ENCODE data around the gene SLC1A5.
A peak's percentile ranks its signal among the peaks of the same experiment; 100 is the strongest.
"Not testable (repeated sequence)": the region's sequence is repeated elsewhere in the genome, so short reads cannot be mapped to it uniquely, and the experiment has no call there.

Gene SLC1A5

GRCh38 chr19:46788262-46788967, at the start of gene SLC1A5:
TSS of gene SLC1A5 (minus strand) at chr19:46788594. CDS start at chr19:46787965, 629 bp downstream.
- DNase-seq (ENCODE audit: low read depth in 3 of 3), result peak; percentile 99

- DNase-seq (ENCODE audit: low read depth in 3 of 3), result no peak
These were observed 49.8 kb upstream of the SLC1A5 start for GRCh38 chr19:46838160-46838559.

- no peak for DNase-seq (ENCODE audit: low read depth in 3 of 3)
These were observed 46.6 kb upstream of the SLC1A5 start for GRCh38 chr19:46834984-46835383.

- DNase-seq (ENCODE audit: low read depth in 3 of 3), result no peak
These were observed 45.7 kb upstream of the SLC1A5 start for GRCh38 chr19:46834121-46834520.

- DNase-seq (ENCODE audit: low read depth in 3 of 3), result no peak
These were observed 42.5 kb upstream of the SLC1A5 start for GRCh38 chr19:46830864-46831263.

GRCh38 chr19:46828484-46828883, 40.1 kb upstream of the SLC1A5 start:
- DNase-seq (ENCODE audit: low read depth in 3 of 3), result peak in 2 of 3 experiments; percentile 43 to 55

- DNase-seq (ENCODE audit: low read depth in 3 of 3), result no peak
These were observed 37.3 kb upstream of the SLC1A5 start for GRCh38 chr19:46825731-46826055.

- DNase-seq (ENCODE audit: low read depth in 3 of 3), result no peak
These were observed 36.7 kb upstream of the SLC1A5 start for GRCh38 chr19:46824890-46825730.

- no peak for DNase-seq (ENCODE audit: low read depth in 3 of 3)
These were observed 34.7 kb upstream of the SLC1A5 start for GRCh38 chr19:46823049-46823448.

- not testable (repeated sequence) for DNase-seq (ENCODE audit: low read depth in 3 of 3)
These were observed 34.0 kb upstream of the SLC1A5 start for GRCh38 chr19:46822410-46822787.

- DNase-seq (ENCODE audit: low read depth in 3 of 3), result peak in 1 of 3 experiments; percentile 15
These were observed 33.4 kb upstream of the SLC1A5 start for GRCh38 chr19:46821512-46822409.

GRCh38 chr19:46818812-46819211, 30.4 kb upstream of the SLC1A5 start:
- DNase-seq (ENCODE audit: low read depth in 3 of 3), result no peak

- no peak for DNase-seq (ENCODE audit: low read depth in 3 of 3)
These were observed 27.6 kb upstream of the SLC1A5 start for GRCh38 chr19:46815833-46816627.

GRCh38 chr19:46813839-46814358, 25.5 kb upstream of the SLC1A5 start:
- no peak for DNase-seq (ENCODE audit: low read depth in 3 of 3)

GRCh38 chr19:46812977-46813838, 24.8 kb upstream of the SLC1A5 start:
- no peak for DNase-seq (ENCODE audit: low read depth in 3 of 3)

- no peak for DNase-seq (ENCODE audit: low read depth in 3 of 3)
These were observed 21.3 kb upstream of the SLC1A5 start for GRCh38 chr19:46809534-46810272.

- DNase-seq (ENCODE audit: low read depth in 3 of 3), result no peak
These were observed 18.3 kb upstream of the SLC1A5 start for GRCh38 chr19:46806656-46807055.

GRCh38 chr19:46804432-46804831, 16.0 kb upstream of the SLC1A5 start:
- DNase-seq (ENCODE audit: low read depth in 3 of 3), result not testable (repeated sequence)

- no peak for DNase-seq (ENCODE audit: low read depth in 3 of 3)
These were observed 15.2 kb upstream of the SLC1A5 start for GRCh38 chr19:46803555-46803954.

Measured in stimulated activated CD4-positive, alpha-beta T cell treated with anti-CD3 and anti-CD28 coated beads, TNF-alpha, amount 100 ng/mL, for 4 hours (primary cell).